GM23248 (cell line): ENCODE measurements around the gene NRG3. TPM values are rescaled to one million over a fixed set of nuclear protein-coding genes. Genes with fewer than 3 reads are reported as not detected.

Experiments
- DNase-seq: peaks from one replicate; pipeline ENCODE4 v3.0.0-alpha.2; 2015
- H2AFZ ChIP-seq: fragments of 200-600 bp; sonication (generic); 2 replicates; pipeline ENCODE4 v1.6.1; 2016; ENCODE audit warnings: antibody characterized with exemption
- H3F3A ChIP-seq: fragments of 200-600 bp; sonication (generic); 2 replicates; pipeline ENCODE4 v1.6.1; 2016; ENCODE audit warnings: mild to moderate bottlenecking, antibody characterized with exemption, mixed run types; ENCODE audit not compliant: insufficient read depth
- H3K27ac ChIP-seq: fragments of 200-600 bp; sonication (generic); 2 replicates; pipeline ENCODE4 v1.5.1; 2016; ENCODE audit warnings: mild to moderate bottlenecking
- H3K27me3 ChIP-seq: fragments of 200-600 bp; sonication (generic); replicated peaks from 2 replicates; pipeline ENCODE4 v1.6.1; 2016; ENCODE audit warnings: mild to moderate bottlenecking; ENCODE audit not compliant: insufficient read depth
- H3K36me3 ChIP-seq: fragments of 200-600 bp; sonication (generic); 2 replicates; pipeline ENCODE4 v1.6.1; 2016; ENCODE audit warnings: low read depth, mild to moderate bottlenecking
- H3K4me1 ChIP-seq: fragments of 200-600 bp; sonication (generic); 2 replicates; pipeline ENCODE4 v1.6.1; 2016; ENCODE audit warnings: mild to moderate bottlenecking; ENCODE audit not compliant: insufficient read depth
- H3K4me2 ChIP-seq: fragments of 200-600 bp; sonication (generic); one replicate; pipeline ENCODE4 v1.6.1; 2016; ENCODE audit warnings: mild to moderate bottlenecking; ENCODE audit not compliant: unreplicated experiment
- H3K4me3 ChIP-seq: fragments of 200-600 bp; sonication (generic); 2 replicates; pipeline ENCODE4 v1.5.1; 2016; ENCODE audit warnings: mild to moderate bottlenecking
- H3K79me2 ChIP-seq: fragments of 200-600 bp; sonication (generic); 2 replicates; pipeline ENCODE4 v1.6.1; 2016; ENCODE audit warnings: mild to moderate bottlenecking; ENCODE audit not compliant: insufficient read depth
- H3K9ac ChIP-seq: fragments of 200-600 bp; sonication (generic); 2 replicates; pipeline ENCODE4 v1.6.1; 2016; ENCODE audit warnings: mild to moderate bottlenecking
- H3K9me2 ChIP-seq: fragments of 200-600 bp; sonication (generic); 2 replicates; pipeline ENCODE4 v1.6.1; 2016; ENCODE audit warnings: mixed run types, mild to moderate bottlenecking, moderate library complexity; ENCODE audit not compliant: insufficient read depth
- H3K9me3 ChIP-seq: fragments of 200-600 bp; sonication (generic); one replicate; pipeline ENCODE4 v1.6.1; 2017; ENCODE audit warnings: low read depth
- H4K20me1 ChIP-seq: fragments of 200-600 bp; sonication (generic); 2 replicates; pipeline ENCODE4 v1.6.0; 2016; ENCODE audit not compliant: insufficient read depth
- EZH2 ChIP-seq: fragments of 200-600 bp; sonication (generic); IDR thresholded peaks from 2 replicates; pipeline ENCODE4 v1.6.1; 2018; ENCODE audit warnings: antibody characterized with exemption, mild to moderate bottlenecking; ENCODE audit not compliant: insufficient read depth, poor library complexity, severe bottlenecking
- EZH2phosphoT487 ChIP-seq: fragments of 200-600 bp; sonication (generic); IDR thresholded peaks from 2 replicates; pipeline ENCODE4 v1.6.1; 2018; ENCODE audit warnings: antibody characterized with exemption, moderate library complexity, mild to moderate bottlenecking, low read depth; ENCODE audit not compliant: insufficient read depth
- WGBS, 2 experiments: methylation state at CpG; one replicate each; pipeline ENCODE4 v1.1.6; 2015 to 2017; ENCODE audit warnings: low lambda C conversion rate in 2 of 2, low coverage in 1 of 2; ENCODE audit errors: missing lambda C conversion rate in 2 of 2; 5-methylcytosine and 5-hydroxymethylcytosine counted together
- in situ Hi-C: fragments of 300-500 bp; cut with MboI; formaldehyde crosslinking; loops from 2 replicates; pipeline ENCODE4 v1.15.0; 2020
- polyA plus RNA-seq: library from polyadenylated mRNA; unstranded; fragments of >200 nt; fragmentation: Nextera tagmentation; extraction: Ambion mirVana; gene quantifications from 2 replicates; pipeline ENCODE4 v1.2.1, GENCODE V29; 2016
- total RNA-seq: library from RNA; depleted of rRNA; stranded (reverse); fragments of >200 nt; shearing (Covaris generic); gene quantifications from 2 replicates; pipeline ENCODE4 v1.2.3, GENCODE V29; 2014

NRG3 gene
- total and polyA plus RNA-seq, 2 experiments from 2014 or later = not detected

DNA sequence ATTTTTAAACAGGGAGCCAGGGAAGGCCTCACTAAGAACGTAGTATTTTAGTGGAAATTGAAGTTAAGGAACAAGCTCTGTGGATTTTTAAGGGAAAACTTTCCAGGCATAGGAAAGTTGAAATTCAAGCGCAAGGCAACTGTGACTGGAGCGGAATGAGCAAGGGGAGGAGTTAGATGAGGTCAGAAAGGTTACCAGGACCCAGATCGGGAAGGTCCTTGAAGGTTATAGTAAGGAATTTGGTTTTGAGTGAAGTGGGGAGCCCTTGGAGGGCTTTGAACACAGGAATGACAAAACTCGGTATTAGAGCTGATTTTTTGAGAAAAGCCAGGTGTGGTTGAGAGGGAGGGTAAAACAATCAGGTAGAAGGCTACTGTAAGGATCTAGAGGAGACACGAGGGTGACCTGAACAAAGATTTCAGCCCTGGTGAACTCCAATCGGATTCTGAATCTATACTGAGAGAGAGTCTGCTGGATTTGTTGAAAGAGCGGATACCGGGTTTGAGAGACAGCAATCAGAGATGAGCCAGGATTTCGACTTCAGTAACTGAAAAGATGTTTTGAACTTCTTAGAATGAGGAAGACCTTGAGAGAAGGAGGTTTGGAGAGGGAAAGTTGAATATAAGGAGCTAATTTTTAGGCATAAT, 1013.9 kb downstream of the NRG3 start:
- in situ Hi-C loops = no loop called here
- no peak overlapping the region for H3K4me2 ChIP-seq
- 53% methylated on average over 10 of the region's 10 CpGs for WGBS, 2 experiments

DNA sequence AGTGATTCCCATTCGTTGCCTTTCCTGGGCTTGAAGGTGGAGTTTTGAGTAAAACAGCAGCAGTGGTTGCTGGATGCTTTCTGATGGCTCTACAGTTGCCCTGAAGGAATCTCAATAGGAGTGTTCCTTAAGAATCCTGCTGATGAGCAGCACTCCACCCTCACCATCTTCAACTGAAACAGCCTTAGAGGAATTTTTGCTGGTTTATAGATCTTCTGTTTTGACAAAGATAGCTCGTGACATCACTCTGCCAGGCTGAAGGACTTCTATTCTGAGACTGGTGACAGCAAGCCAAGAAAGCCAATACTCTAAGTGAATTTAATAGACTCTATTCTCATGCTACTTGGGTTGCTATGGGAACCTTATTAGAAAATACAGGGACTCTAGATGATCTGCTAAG, 1014.7 kb downstream of the NRG3 start:
- Histone ChIP-seq H3K36me3 (no peaks in the 10 kb centered on the region), H3F3A (no peaks in the 10 kb centered on the region), H3K9me3 (no peaks in the 10 kb centered on the region), H3K27ac (no peak overlapping the region), H3K4me2 (no peak overlapping the region), H3K4me3 (no peak overlapping the region), H3K4me1 (no peaks in the 10 kb centered on the region), H3K79me2 (no peaks in the 10 kb centered on the region), H3K9ac (no peak overlapping the region), H4K20me1 (no peaks in the 10 kb centered on the region), H3K27me3 (no peaks in the 10 kb centered on the region), H3K9me2 (no peaks in the 10 kb centered on the region), H2AFZ (no peak overlapping the region)
- in situ Hi-C loops = no loop called here
- 8 to 13% methylated on average over 2 of the region's 2 CpGs for WGBS, 2 experiments
- no peak for DNase-seq
- TF ChIP-seq EZH2 (no peak), EZH2phosphoT487 (no peak)

More for the DNA sequence above, 1013.9 kb downstream of the NRG3 start:
- no peak for TF ChIP-seq EZH2
- no peak for TF ChIP-seq EZH2phosphoT487
- H3K4me3 ChIP-seq = no peak overlapping the region
- no peak for DNase-seq
- H3K36me3 ChIP-seq = no peaks in the 10 kb centered on the region
- H2AFZ ChIP-seq = no peak overlapping the region
- H4K20me1 ChIP-seq = no peaks in the 10 kb centered on the region
- no peaks in the 10 kb centered on the region for H3F3A ChIP-seq
- H3K9ac ChIP-seq = no peak overlapping the region
- H3K27ac ChIP-seq = no peak overlapping the region
- H3K9me2 ChIP-seq = no peaks in the 10 kb centered on the region
- no peaks in the 10 kb centered on the region for H3K9me3 ChIP-seq
- no peaks in the 10 kb centered on the region for H3K27me3 ChIP-seq
- H3K4me1 ChIP-seq = no peaks in the 10 kb centered on the region
- no peaks in the 10 kb centered on the region for H3K79me2 ChIP-seq

DNA sequence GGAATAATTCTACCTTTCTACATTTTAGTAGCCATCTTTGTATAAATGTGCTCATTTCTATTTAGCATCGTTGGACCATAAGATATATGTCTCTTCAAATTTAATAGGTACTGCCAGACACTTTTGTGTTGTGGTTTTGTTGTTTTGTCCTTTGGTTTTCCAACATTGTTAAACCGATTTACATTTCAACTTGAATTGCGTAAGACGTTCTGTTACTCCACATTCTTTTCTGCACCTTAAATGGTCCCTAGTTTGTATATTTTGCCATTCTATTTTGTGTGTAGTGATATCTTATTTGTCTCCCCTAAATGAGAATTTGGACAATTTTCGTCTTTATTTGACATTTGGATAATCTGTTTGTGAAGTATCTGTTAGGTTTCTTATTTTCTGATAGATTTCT, 1015.6 kb downstream of the NRG3 start:
- no peaks in the 10 kb centered on the region for H3K9me2 ChIP-seq
- H3K4me3 ChIP-seq = no peak overlapping the region
- in situ Hi-C loops = no loop called here
- no peak overlapping the region for H3K27ac ChIP-seq
- no peaks in the 10 kb centered on the region for H3K4me1 ChIP-seq
- no peaks in the 10 kb centered on the region for H3K9me3 ChIP-seq
- H4K20me1 ChIP-seq = no peaks in the 10 kb centered on the region
- no peaks in the 10 kb centered on the region for H3K79me2 ChIP-seq
- no peak for TF ChIP-seq EZH2phosphoT487
- TF ChIP-seq EZH2 = no peak
- H3K36me3 ChIP-seq = no peaks in the 10 kb centered on the region
- no peak overlapping the region for H3K4me2 ChIP-seq
- no peaks in the 10 kb centered on the region for H3F3A ChIP-seq
- no peak overlapping the region for H3K9ac ChIP-seq
- no peak for DNase-seq
- 41 to 47% methylated on average over 5 of the region's 5 CpGs for WGBS, 2 experiments
- H2AFZ ChIP-seq = no peak overlapping the region
- H3K27me3 ChIP-seq = no peaks in the 10 kb centered on the region

DNA sequence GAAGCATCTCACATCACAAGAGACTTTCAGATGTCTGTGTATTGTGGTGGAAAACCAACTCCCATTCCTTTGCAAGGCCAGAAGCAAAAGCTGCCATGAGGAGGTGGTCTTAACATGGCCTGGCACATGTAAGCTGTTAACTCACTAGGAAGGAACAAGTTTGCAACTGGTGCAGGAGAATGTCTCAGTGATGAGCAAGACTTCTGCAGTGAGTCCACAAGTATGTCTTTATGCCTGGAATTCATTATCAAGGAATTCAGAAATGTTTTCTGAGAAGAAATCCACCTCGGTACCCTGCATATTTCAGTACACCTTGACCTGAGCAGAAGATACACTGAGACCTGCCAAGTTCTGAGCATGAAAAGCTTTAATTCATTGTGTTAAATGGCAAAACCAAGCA, 1033.1 kb downstream of the NRG3 start:
- Histone ChIP-seq H3K9me3 (no peaks in the 10 kb centered on the region), H3K4me3 (no peak overlapping the region), H2AFZ (no peak overlapping the region), H3K27ac (no peak overlapping the region), H3K79me2 (no peaks in the 10 kb centered on the region), H4K20me1 (no peaks in the 10 kb centered on the region), H3K4me2 (no peak overlapping the region), H3F3A (no peaks in the 10 kb centered on the region), H3K27me3 (no peaks in the 10 kb centered on the region), H3K36me3 (no peaks in the 10 kb centered on the region), H3K9ac (no peak overlapping the region), H3K9me2 (no peaks in the 10 kb centered on the region), H3K4me1 (no peaks in the 10 kb centered on the region)
- DNase-seq = no peak
- in situ Hi-C loops = no loop called here
- WGBS, 2 experiments = 21 to 31% methylated on average over 1 of the region's 1 CpG
- TF ChIP-seq EZH2 (no peak), EZH2phosphoT487 (no peak)

DNA sequence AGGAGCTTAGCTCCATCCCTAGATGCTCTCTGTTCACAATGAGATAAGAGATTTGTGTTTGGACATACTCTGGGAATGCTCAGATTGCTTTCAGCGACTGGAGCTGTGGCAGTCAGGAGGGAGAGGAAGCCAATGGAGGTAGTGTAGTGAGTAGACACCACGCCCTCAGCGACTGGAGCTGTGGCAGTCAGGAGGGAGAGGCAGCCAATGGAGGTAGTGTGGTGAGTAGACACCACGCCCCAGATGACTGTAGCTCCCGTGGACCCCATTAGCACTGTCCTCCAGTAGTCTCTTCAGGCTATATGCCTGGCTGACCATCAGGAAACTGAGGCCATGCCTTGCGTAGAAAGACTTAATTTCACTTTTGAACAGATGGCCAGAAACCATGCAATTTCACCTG, 1033.8 kb downstream of the NRG3 start:
- Histone ChIP-seq H2AFZ (no peak overlapping the region), H3K9ac (no peak overlapping the region), H3K27ac (no peak overlapping the region), H3F3A (no peaks in the 10 kb centered on the region), H3K4me3 (no peak overlapping the region), H3K79me2 (no peaks in the 10 kb centered on the region), H3K4me1 (no peaks in the 10 kb centered on the region), H3K4me2 (no peak overlapping the region), H3K9me2 (no peaks in the 10 kb centered on the region), H3K27me3 (no peaks in the 10 kb centered on the region), H3K36me3 (no peaks in the 10 kb centered on the region), H3K9me3 (no peaks in the 10 kb centered on the region), H4K20me1 (no peaks in the 10 kb centered on the region)
- WGBS, 2 experiments = 34 to 47% methylated on average over 6 of the region's 6 CpGs
- DNase-seq = no peak
- TF ChIP-seq EZH2 (no peak), EZH2phosphoT487 (no peak)
- in situ Hi-C loops = no loop called here
